Large intestine (tissue), 3 donors: ENCODE results near the gene TBXT. TPM values are rescaled to one million over a fixed set of nuclear protein-coding genes. Genes with fewer than 3 reads are reported as not detected.

Experiments
- DNase-seq, 2 donors: peaks; one replicate each; pipeline versions ENCODE4 v3.0.0 to v3.0.0-alpha.2; 2013
- H3K27ac ChIP-seq: one replicate; pipeline ENCODE4 v1.5.1; 2013; ENCODE audit warnings: low read length
- H3K27me3 ChIP-seq: 2 replicates; pipeline ENCODE4 v1.6.1; 2013; ENCODE audit warnings: low read length; ENCODE audit not compliant: control insufficient read depth, insufficient read depth
- H3K36me3 ChIP-seq: 2 replicates; pipeline ENCODE4 v1.6.1; 2013; ENCODE audit warnings: low read length; ENCODE audit not compliant: control insufficient read depth, insufficient read depth
- H3K4me1 ChIP-seq: one replicate; pipeline ENCODE4 v1.6.1; 2013; ENCODE audit warnings: low read length; ENCODE audit not compliant: control insufficient read depth, insufficient read depth
- H3K4me3 ChIP-seq: one replicate; pipeline ENCODE4 v1.5.1; 2013; ENCODE audit warnings: low read length
- H3K9me3 ChIP-seq: one replicate; pipeline ENCODE4 v1.6.1; 2013; ENCODE audit warnings: mild to moderate bottlenecking, low read depth, low read length, moderate library complexity; ENCODE audit not compliant: control insufficient read depth
- WGBS: methylation state at CpG from one replicate; pipeline ENCODE4 v1.1.5; 2013; ENCODE audit warnings: low lambda C conversion rate; ENCODE audit not compliant: insufficient coverage; 5-methylcytosine and 5-hydroxymethylcytosine counted together
- polyA plus RNA-seq: library from polyadenylated mRNA; unstranded; fragments of 120-200 nt; gene quantifications from one replicate; pipeline ENCODE4 v1.2.1, GENCODE V29; 2013

Gene TBXT
- polyA plus RNA-seq, 1 donor, result 0.04 TPM

GRCh38 chr6:166115609-166116008, 52.0 kb downstream of the TBXT start:
- Histone ChIP-seq H3K4me3 (no peak overlapping the region), H3K9me3 (no peaks in the 10 kb centered on the region), H3K27me3 (no peaks in the 10 kb centered on the region), H3K4me1 (no peaks in the 10 kb centered on the region), H3K36me3 (no peaks in the 10 kb centered on the region), H3K27ac (no peak overlapping the region)
- no peak for DNase-seq

- H3K4me3 ChIP-seq, result no peak overlapping the region
- 63% methylated on average over 1 of the region's 11 CpGs for WGBS
- H3K9me3 ChIP-seq, result no peaks in the 10 kb centered on the region
- peak in 1 of 2 donors; percentile 4 for DNase-seq
- no peaks in the 10 kb centered on the region for H3K4me1 ChIP-seq
- H3K27me3 ChIP-seq, result no peaks in the 10 kb centered on the region
- H3K36me3 ChIP-seq, result no peaks in the 10 kb centered on the region
- no peak overlapping the region for H3K27ac ChIP-seq
These were observed 55.1 kb downstream of the TBXT start for GRCh38 chr6:166112580-166112979.

DNA sequence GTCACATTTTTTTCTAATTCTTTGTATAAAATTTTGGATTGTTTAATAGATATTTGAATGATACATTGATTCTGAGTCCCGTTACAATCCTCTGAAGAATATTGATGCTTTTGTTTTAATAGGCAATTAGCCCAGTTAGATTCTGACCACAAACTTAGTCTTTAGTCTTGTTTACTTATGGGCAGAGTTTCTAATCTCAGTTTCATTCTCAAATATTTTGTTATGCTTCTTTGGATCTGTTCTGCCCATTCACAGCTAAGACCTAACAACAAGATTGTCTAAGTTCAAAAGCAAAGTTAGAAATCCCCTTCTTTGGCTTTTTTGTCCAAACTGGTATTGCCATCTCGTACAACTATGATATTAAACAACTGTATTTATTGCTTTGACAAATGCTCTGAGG, 58.0 kb downstream of the TBXT start:
- H3K36me3 ChIP-seq, result no peaks in the 10 kb centered on the region
- no peak overlapping the region for H3K27ac ChIP-seq
- no peaks in the 10 kb centered on the region for H3K9me3 ChIP-seq
- H3K4me1 ChIP-seq, result no peaks in the 10 kb centered on the region
- DNase-seq, result no peak
- no peaks in the 10 kb centered on the region for H3K27me3 ChIP-seq
- no CpG with 5 or more reads among the region's 2 CpGs for WGBS
- H3K4me3 ChIP-seq, result no peak overlapping the region

Other genes starting within 250 kb of the TBXT start
- gene PRR18, start 140.5 kb upstream of the TBXT start, polyA plus RNA-seq, result 11.3 TPM
- 80.7 TPM for gene SFT2D1, start 174.7 kb upstream of the TBXT start, polyA plus RNA-seq
- gene MPC1, start 215.1 kb upstream of the TBXT start, polyA plus RNA-seq, result 38.8 TPM